Measurements from ENCODE around the gene RRAGB.

- TF ChIP-seq CTCF (conservative IDR thresholded peaks at IDR 0.05; ENCODE audit: low read length): no peak
- TF ChIP-seq EZH2phosphoT487 (IDR thresholded peaks at IDR 0.05; ENCODE audit: borderline replicate concordance, low read depth, low read length): no peak
These were observed 60.8 kb downstream of the RRAGB start for GRCh38 chrX:55778322-55778721.
